Mesenchymal stem cell (in vitro differentiated cells and primary cell): Measurements from ENCODE around the gene ANXA6.

Experiments
- DNase-seq: peaks from one replicate; pipeline ENCODE4 v3.0.0-alpha.2; 2013
- H2AFZ ChIP-seq: one replicate; pipeline ENCODE4 v1.6.1; 2013; ENCODE audit warnings: low read depth, mild to moderate bottlenecking, control low read depth, inconsistent platforms, low read length, moderate library complexity
- H2AK5ac ChIP-seq: 2 replicates; pipeline ENCODE4 v1.6.1; 2013; ENCODE audit warnings: low read length, moderate library complexity, mild to moderate bottlenecking, inconsistent platforms; ENCODE audit not compliant: severe bottlenecking
- H2BK120ac ChIP-seq: one replicate; pipeline ENCODE4 v1.6.1; 2013; ENCODE audit warnings: low read depth, mild to moderate bottlenecking, inconsistent platforms, low read length, moderate library complexity
- H2BK12ac ChIP-seq, 2 experiments: one replicate each; pipeline ENCODE4 v1.6.1; 2013; ENCODE audit warnings: inconsistent platforms in 2 of 2, low read length in 2 of 2, mild to moderate bottlenecking in 2 of 2, moderate library complexity in 2 of 2, control low read depth in 1 of 2
- H2BK15ac ChIP-seq: one replicate; pipeline ENCODE4 v1.6.1; 2013; ENCODE audit warnings: mild to moderate bottlenecking, low read depth, inconsistent platforms; ENCODE audit not compliant: poor library complexity, severe bottlenecking
- H2BK5ac ChIP-seq: 2 replicates; pipeline ENCODE4 v1.6.1; 2013; ENCODE audit warnings: low read depth, mild to moderate bottlenecking, low read length, control low read depth, inconsistent platforms; ENCODE audit not compliant: poor library complexity, severe bottlenecking
- H3K14ac ChIP-seq, 2 experiments: one replicate each; pipeline ENCODE4 v1.6.1; 2013; ENCODE audit warnings: inconsistent platforms in 2 of 2, low read length in 2 of 2, control low read depth in 1 of 2, mild to moderate bottlenecking in 1 of 2, moderate library complexity in 1 of 2
- H3K18ac ChIP-seq, 2 experiments: one replicate each; pipeline ENCODE4 v1.6.1; 2013; ENCODE audit warnings: inconsistent platforms in 2 of 2, low read length in 2 of 2, control low read depth in 1 of 2, low read depth in 1 of 2, mild to moderate bottlenecking in 1 of 2
- H3K23ac ChIP-seq, 2 experiments: one replicate each; pipeline ENCODE4 v1.6.1; 2013; ENCODE audit warnings: inconsistent platforms in 2 of 2, low read length in 2 of 2, mild to moderate bottlenecking in 2 of 2, moderate library complexity in 2 of 2, control low read depth in 1 of 2
- H3K27ac ChIP-seq: 2 replicates; pipeline ENCODE4 v1.5.1; 2013; ENCODE audit warnings: mild to moderate bottlenecking, moderate library complexity, low read length, control low read depth, inconsistent platforms; ENCODE audit not compliant: poor library complexity, severe bottlenecking
- H3K27me3 ChIP-seq, 2 experiments: 2 replicates each; pipeline versions ENCODE4 v1.6.1 to v1.7.0; 2013; ENCODE audit warnings: low read length in 2 of 2, mild to moderate bottlenecking in 2 of 2, moderate library complexity in 2 of 2, control low read depth in 1 of 2, inconsistent platforms in 1 of 2; ENCODE audit not compliant: control insufficient read depth in 1 of 2, insufficient read depth in 1 of 2
- H3K36me3 ChIP-seq, 2 experiments: 2 replicates each; pipeline versions ENCODE4 v1.6.1 to v1.7.0; 2013; ENCODE audit warnings: low read length in 2 of 2, control low read depth in 1 of 2, inconsistent platforms in 1 of 2, low read depth in 1 of 2, mild to moderate bottlenecking in 1 of 2; ENCODE audit not compliant: insufficient read depth in 2 of 2, control insufficient read depth in 1 of 2
- H3K4ac ChIP-seq, 2 experiments: one replicate each; pipeline ENCODE4 v1.6.1; 2013; ENCODE audit warnings: inconsistent platforms in 2 of 2, low read length in 2 of 2, mild to moderate bottlenecking in 2 of 2, moderate library complexity in 2 of 2, control low read depth in 1 of 2, low read depth in 1 of 2
- H3K4me1 ChIP-seq: 2 replicates; pipeline ENCODE4 v1.6.1; 2013; ENCODE audit warnings: low read depth, low read length, control low read depth; ENCODE audit not compliant: control insufficient read depth, insufficient read depth
- H3K4me2 ChIP-seq: 2 replicates; pipeline ENCODE4 v1.6.1; 2013; ENCODE audit warnings: low read length, mild to moderate bottlenecking, inconsistent platforms; ENCODE audit not compliant: poor library complexity, severe bottlenecking
- H3K4me3 ChIP-seq, 2 experiments: 2 replicates each; pipeline versions ENCODE4 v1.5.1 to v1.7.0; 2013; ENCODE audit warnings: low read length in 2 of 2, mild to moderate bottlenecking in 2 of 2, control low read depth in 1 of 2, low read depth in 1 of 2; ENCODE audit not compliant: insufficient read depth in 1 of 2
- H3K79me1 ChIP-seq: replicated peaks from 2 replicates; pipeline ENCODE4 v1.6.1; 2013; ENCODE audit warnings: mild to moderate bottlenecking, control low read depth, low read length, inconsistent platforms; ENCODE audit not compliant: poor library complexity, severe bottlenecking
- H3K9ac ChIP-seq: 2 replicates; pipeline ENCODE4 v1.7.0; 2013; ENCODE audit warnings: mild to moderate bottlenecking, low read length, moderate library complexity
- H3K9me3 ChIP-seq: 2 replicates; pipeline ENCODE4 v1.7.0; 2013; ENCODE audit warnings: mild to moderate bottlenecking, low read length; ENCODE audit not compliant: control insufficient read depth
- H4K8ac ChIP-seq: one replicate; pipeline ENCODE4 v1.6.1; 2013; ENCODE audit warnings: inconsistent platforms, mild to moderate bottlenecking, low read length, moderate library complexity
- H4K91ac ChIP-seq: one replicate; pipeline ENCODE4 v1.6.1; 2013; ENCODE audit warnings: mild to moderate bottlenecking, low read length, inconsistent platforms
- WGBS: methylation state at CpG from one replicate; pipeline ENCODE4 v1.1.7; 2013; ENCODE audit warnings: mixed read lengths; 5-methylcytosine and 5-hydroxymethylcytosine counted together

ANXA6 gene

GRCh38 chr5:151068433-151069197 lies 89.0 kb downstream of the ANXA6 start:
- no peaks in the 10 kb centered on the region for H3K9me3 ChIP-seq
- peaks cover 0 to 13% of the 10 kb centered on the region in 2 experiments for H3K27me3 ChIP-seq
- H2BK15ac ChIP-seq = peak overlapping the region; percentile 93
- no peak overlapping the region for H2AFZ ChIP-seq
- H3K23ac ChIP-seq = no peak overlapping the region
- no peak overlapping the region for H3K4me2 ChIP-seq
- H3K27ac ChIP-seq = peak overlapping the region; percentile 85
- H4K91ac ChIP-seq = peak overlapping the region; percentile 73
- H3K4ac ChIP-seq = peak overlapping the region; percentile 13 to 55
- H3K4me3 ChIP-seq = no peak overlapping the region
- no peaks in the 10 kb centered on the region for H3K79me1 ChIP-seq
- H4K8ac ChIP-seq = peak overlapping the region; percentile 35
- no peak overlapping the region for H2BK5ac ChIP-seq
- peak overlapping the region; percentile 90 for H2AK5ac ChIP-seq
- DNase-seq = peak; percentile 55
- H3K9ac ChIP-seq = peak overlapping the region; percentile 45
- peak overlapping the region; percentile 16 to 19 for H3K18ac ChIP-seq
- no peak overlapping the region for H2BK12ac ChIP-seq
- peak overlapping the region in 1 of 2 experiments; percentile 37 for H3K14ac ChIP-seq
- peaks cover 64% of the 10 kb centered on the region for H3K4me1 ChIP-seq
- WGBS = 68% methylated on average over 12 of the region's 12 CpGs
- peak overlapping the region; percentile 24 for H2BK120ac ChIP-seq
- H3K36me3 ChIP-seq = peaks cover 11 to 40% of the 10 kb centered on the region in 2 experiments

GRCh38 chr5:151067632-151068432 lies 89.7 kb downstream of the ANXA6 start:
- Histone ChIP-seq H3K18ac (peak overlapping the region in 1 of 2 experiments; percentile 37), H3K9ac (peak overlapping the region; percentile 45), H3K4me3 (no peak overlapping the region), H3K14ac (peak overlapping the region in 1 of 2 experiments; percentile 30), H2BK12ac (peak overlapping the region in 1 of 2 experiments; percentile 29), H2AK5ac (peak overlapping the region; percentile 40), H3K27me3 (peaks cover 0 to 13% of the 10 kb centered on the region in 2 experiments), H3K9me3 (no peaks in the 10 kb centered on the region), H4K8ac (no peak overlapping the region), H3K4me2 (no peak overlapping the region), H3K4me1 (peaks cover 71% of the 10 kb centered on the region), H3K36me3 (peaks cover 12 to 43% of the 10 kb centered on the region in 2 experiments), H2BK120ac (no peak overlapping the region), H3K4ac (peak overlapping the region in 1 of 2 experiments; percentile 13), H3K79me1 (no peaks in the 10 kb centered on the region), H2AFZ (no peak overlapping the region), H3K27ac (peak overlapping the region; percentile 85), H2BK15ac (peak overlapping the region; percentile 12), H4K91ac (peak overlapping the region; percentile 7), H2BK5ac (peak overlapping the region; percentile 11), H3K23ac (no peak overlapping the region)
- WGBS = 90% methylated on average over 14 of the region's 14 CpGs
- DNase-seq = peak; percentile 81

- Histone ChIP-seq H3K23ac (no peak overlapping the region), H3K4me1 (peaks cover 74% of the 10 kb centered on the region), H4K91ac (no peak overlapping the region), H2AFZ (no peak overlapping the region), H3K14ac (no peak overlapping the region), H2BK12ac (no peak overlapping the region), H2BK15ac (no peak overlapping the region), H3K9ac (no peak overlapping the region), H4K8ac (no peak overlapping the region), H3K79me1 (peaks cover 7% of the 10 kb centered on the region), H3K4me3 (no peak overlapping the region), H2BK120ac (no peak overlapping the region), H3K9me3 (no peaks in the 10 kb centered on the region), H3K18ac (no peak overlapping the region), H3K4ac (no peak overlapping the region), H3K27me3 (peaks cover 0 to 13% of the 10 kb centered on the region in 2 experiments), H3K36me3 (peaks cover 21 to 52% of the 10 kb centered on the region in 2 experiments), H2BK5ac (no peak overlapping the region), H3K4me2 (no peak overlapping the region), H3K27ac (peak overlapping the region; percentile 85), H2AK5ac (peak overlapping the region; percentile 14)
- no peak for DNase-seq
- 97% methylated on average over 6 of the region's 6 CpGs for WGBS
Observed at GRCh38 chr5:151066920-151067319, 90.7 kb downstream of the ANXA6 start.

GRCh38 chr5:151065609-151066008 lies 92.0 kb downstream of the ANXA6 start:
- Histone ChIP-seq H3K23ac (no peak overlapping the region), H3K27me3 (peaks cover 0 to 13% of the 10 kb centered on the region in 2 experiments), H4K8ac (no peak overlapping the region), H3K4me1 (peaks cover 73% of the 10 kb centered on the region), H3K36me3 (peaks cover 25 to 56% of the 10 kb centered on the region in 2 experiments), H3K9ac (no peak overlapping the region), H3K14ac (no peak overlapping the region), H3K27ac (no peak overlapping the region), H2BK12ac (no peak overlapping the region), H3K4me2 (no peak overlapping the region), H3K4me3 (no peak overlapping the region), H3K18ac (no peak overlapping the region), H2BK120ac (no peak overlapping the region), H2AFZ (no peak overlapping the region), H3K4ac (no peak overlapping the region), H3K79me1 (peaks cover 14% of the 10 kb centered on the region), H2BK15ac (no peak overlapping the region), H3K9me3 (no peaks in the 10 kb centered on the region), H4K91ac (no peak overlapping the region), H2BK5ac (no peak overlapping the region), H2AK5ac (no peak overlapping the region)
- 100% methylated on average over 1 of the region's 1 CpG for WGBS
- no peak for DNase-seq
